Measurements from ENCODE around the gene PANK3. TPM values are rescaled to one million over a fixed set of nuclear protein-coding genes. Genes with fewer than 3 reads are reported as not detected.
"Not testable (repeated sequence)": the region's sequence is repeated elsewhere in the genome, so short reads cannot be mapped to it uniquely, and the experiment has no call there.

PANK3 gene
- total RNA-seq, 1 donor from 2014 or later = 26.1 TPM

GRCh38 chr5:168570490-168571328 lies 8.5 kb downstream of the PANK3 start:
- no peak for ATAC-seq (ENCODE audit: poor library complexity)
- intact Hi-C loops (cut with DNase I) = no loop called here
- DNase-seq = no peak

DNA sequence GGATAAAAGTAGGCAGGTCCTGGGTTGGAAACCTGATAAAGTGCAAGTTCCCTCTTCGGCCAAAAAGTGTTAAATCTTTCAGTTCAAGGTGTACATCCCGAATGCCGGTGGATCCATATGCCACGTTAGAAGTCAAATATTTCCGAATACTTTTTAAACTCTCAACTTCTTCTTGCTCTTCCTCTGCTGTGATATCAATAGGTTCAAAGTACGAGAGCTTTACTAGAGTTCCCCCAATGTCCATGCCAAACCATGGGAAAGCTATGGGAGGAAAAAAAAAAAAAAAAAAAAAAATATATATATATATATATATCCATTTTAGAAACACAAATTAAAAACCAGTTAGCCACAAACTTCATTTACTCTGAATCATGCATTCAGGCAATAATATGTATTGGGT lies 10.4 kb downstream of the PANK3 start:
- intact Hi-C loops (cut with DNase I) = loop anchor here (10.0 kb wide), 1 partner anchor 74 kb away; no protein-coding TSS in a partner anchor
- DNase-seq (no peak), ATAC-seq (ENCODE audit: poor library complexity) (no peak)

GRCh38 chr5:168563959-168564358 lies 15.2 kb downstream of the PANK3 start:
- DNase-seq (no peak), ATAC-seq (ENCODE audit: poor library complexity) (no peak)
- intact Hi-C loops (cut with DNase I) = loop anchor here (10.0 kb wide), 1 partner anchor 69 kb away; no protein-coding TSS in a partner anchor

DNA sequence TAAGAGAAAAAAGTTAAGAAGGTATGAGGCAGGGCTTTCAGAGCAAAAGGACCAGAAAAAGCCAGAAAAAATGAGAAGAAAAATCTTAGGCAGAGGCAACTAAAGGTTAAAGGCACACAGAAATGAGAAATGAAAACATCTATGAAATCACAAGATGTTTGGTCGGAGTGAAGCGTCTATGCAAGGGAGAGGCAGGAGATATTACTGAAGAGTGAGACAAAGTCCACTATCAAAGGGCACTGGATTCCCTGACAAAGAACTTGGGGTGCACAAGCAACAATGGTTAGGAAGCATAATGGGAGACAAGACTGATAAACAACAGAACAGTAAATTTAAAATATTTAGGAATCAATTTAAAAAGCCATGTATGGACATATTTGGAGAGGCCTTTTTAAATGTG lies 16.9 kb downstream of the PANK3 start:
- intact Hi-C loops (cut with DNase I) = loop anchor here (10.0 kb wide), 1 partner anchor 67 kb away; no protein-coding TSS in a partner anchor
- DNase-seq = no peak
- no peak for ATAC-seq (ENCODE audit: poor library complexity)

GRCh38 chr5:168557389-168557788 lies 21.8 kb downstream of the PANK3 start:
- ATAC-seq (ENCODE audit: poor library complexity) = no peak
- intact Hi-C loops (cut with DNase I) = no loop called here
- DNase-seq = no peak

GRCh38 chr5:168553377-168554130 lies 25.6 kb downstream of the PANK3 start:
- ATAC-seq (ENCODE audit: poor library complexity) (no peak), DNase-seq (no peak)
- intact Hi-C loops (cut with DNase I) = no loop called here

DNA sequence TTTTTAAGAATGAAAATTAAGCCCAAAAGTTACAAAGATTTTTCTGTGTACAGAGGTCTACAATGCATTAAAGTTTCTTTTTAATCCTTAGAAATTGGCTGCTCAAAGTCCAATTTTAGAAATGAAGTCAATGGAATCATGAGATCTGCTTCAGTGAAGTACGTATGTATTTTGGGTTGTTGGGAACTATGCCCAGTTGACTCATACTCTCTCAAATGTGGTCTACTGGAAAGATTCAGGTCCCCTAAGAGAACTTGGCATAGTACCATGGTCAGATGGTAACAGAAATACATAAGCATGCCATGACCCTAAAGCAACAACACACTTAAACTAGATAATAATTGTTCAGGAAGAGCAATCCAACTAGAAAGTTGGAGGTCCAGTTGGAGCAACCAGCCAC lies 27.0 kb downstream of the PANK3 start:
- intact Hi-C loops (cut with DNase I) = no loop called here
- ATAC-seq (ENCODE audit: poor library complexity) (peak; percentile 83), DNase-seq (no peak)

DNA sequence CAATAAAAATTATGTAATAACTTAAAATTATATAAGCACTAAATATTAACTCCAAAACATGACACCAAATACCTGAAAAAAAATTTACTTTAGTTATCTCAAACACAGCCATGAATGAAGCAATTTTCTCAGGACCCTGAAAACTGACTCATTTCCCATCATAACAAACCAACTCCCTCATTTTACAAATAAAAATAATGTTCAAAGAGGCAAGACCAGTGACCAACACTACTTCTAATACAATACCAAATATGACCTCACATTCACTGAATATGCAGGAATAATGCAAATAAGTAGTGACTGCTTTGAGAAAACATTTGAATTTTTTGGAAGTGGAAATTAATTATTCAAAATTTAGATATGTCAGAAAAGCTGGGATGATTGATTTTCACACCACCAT lies 28.5 kb downstream of the PANK3 start:
- DNase-seq = no peak
- intact Hi-C loops (cut with DNase I) = no loop called here
- ATAC-seq (ENCODE audit: poor library complexity) = no peak

GRCh38 chr5:168549554-168549953 lies 29.6 kb downstream of the PANK3 start:
- DNase-seq (no peak), ATAC-seq (ENCODE audit: poor library complexity) (no peak)
- intact Hi-C loops (cut with DNase I) = no loop called here

DNA sequence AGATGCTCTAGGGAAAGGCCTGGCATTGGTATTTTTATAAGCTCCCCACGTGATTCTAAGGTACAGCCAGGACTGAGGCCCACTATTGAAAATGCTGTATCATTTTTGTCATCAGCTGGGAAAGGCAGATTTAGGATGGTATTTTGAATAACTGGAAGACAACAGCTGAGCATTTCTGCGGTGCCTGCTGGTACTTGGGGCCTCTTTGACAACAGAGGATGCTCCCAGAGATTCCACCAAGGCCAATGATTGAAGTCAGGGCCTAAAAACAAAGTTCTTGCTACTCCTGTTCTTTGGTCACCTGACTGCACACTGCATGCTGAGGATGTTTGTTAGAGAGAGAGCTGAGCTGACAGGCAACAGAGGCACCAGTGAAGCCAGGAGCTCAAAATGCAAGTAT lies 42.0 kb downstream of the PANK3 start:
- intact Hi-C loops (cut with DNase I) = no loop called here
- DNase-seq (no peak), ATAC-seq (ENCODE audit: poor library complexity) (no peak)

GRCh38 chr5:168534351-168534750 lies 44.8 kb downstream of the PANK3 start:
- not testable (repeated sequence) for ATAC-seq (ENCODE audit: poor library complexity)

GRCh38 chr5:168531987-168532864 lies 46.9 kb downstream of the PANK3 start:
- ATAC-seq (ENCODE audit: poor library complexity) (no peak), DNase-seq (no peak)
- intact Hi-C loops (cut with DNase I) = no loop called here

More at GRCh38 chr5:168534351-168534750, 44.8 kb downstream of the PANK3 start:
- DNase-seq; intact Hi-C loops (cut with DNase I): not testable (repeated sequence)

DNA sequence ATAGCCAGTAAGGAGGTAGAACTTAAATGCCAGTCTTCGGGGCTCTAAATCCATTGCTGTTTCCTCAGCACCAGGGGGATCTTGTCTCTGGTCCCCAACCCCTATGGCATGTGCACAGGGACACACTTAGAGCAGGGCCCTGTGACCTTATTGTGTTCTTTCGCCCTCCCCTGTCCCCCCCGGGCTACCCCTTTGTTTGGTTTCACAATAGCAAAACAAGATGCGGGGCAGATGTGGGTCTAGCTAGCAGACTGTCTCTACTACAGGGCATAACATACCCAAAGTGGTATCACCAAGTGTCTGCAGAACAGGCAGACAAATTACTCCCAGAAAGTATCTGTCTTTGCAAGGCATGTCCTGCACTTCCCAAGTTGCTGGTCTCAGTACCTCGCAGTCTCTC lies 48.0 kb downstream of the PANK3 start:
- intact Hi-C loops (cut with DNase I) = no loop called here
- ATAC-seq (ENCODE audit: poor library complexity) (no peak), DNase-seq (no peak)

GRCh38 chr5:168530621-168531150 lies 48.5 kb downstream of the PANK3 start:
- DNase-seq (no peak), ATAC-seq (ENCODE audit: poor library complexity) (no peak)
- intact Hi-C loops (cut with DNase I) = no loop called here

GRCh38 chr5:168529374-168530234 lies 49.6 kb downstream of the PANK3 start:
- DNase-seq (no peak), ATAC-seq (ENCODE audit: poor library complexity) (no peak)
- intact Hi-C loops (cut with DNase I) = no loop called here

DNA sequence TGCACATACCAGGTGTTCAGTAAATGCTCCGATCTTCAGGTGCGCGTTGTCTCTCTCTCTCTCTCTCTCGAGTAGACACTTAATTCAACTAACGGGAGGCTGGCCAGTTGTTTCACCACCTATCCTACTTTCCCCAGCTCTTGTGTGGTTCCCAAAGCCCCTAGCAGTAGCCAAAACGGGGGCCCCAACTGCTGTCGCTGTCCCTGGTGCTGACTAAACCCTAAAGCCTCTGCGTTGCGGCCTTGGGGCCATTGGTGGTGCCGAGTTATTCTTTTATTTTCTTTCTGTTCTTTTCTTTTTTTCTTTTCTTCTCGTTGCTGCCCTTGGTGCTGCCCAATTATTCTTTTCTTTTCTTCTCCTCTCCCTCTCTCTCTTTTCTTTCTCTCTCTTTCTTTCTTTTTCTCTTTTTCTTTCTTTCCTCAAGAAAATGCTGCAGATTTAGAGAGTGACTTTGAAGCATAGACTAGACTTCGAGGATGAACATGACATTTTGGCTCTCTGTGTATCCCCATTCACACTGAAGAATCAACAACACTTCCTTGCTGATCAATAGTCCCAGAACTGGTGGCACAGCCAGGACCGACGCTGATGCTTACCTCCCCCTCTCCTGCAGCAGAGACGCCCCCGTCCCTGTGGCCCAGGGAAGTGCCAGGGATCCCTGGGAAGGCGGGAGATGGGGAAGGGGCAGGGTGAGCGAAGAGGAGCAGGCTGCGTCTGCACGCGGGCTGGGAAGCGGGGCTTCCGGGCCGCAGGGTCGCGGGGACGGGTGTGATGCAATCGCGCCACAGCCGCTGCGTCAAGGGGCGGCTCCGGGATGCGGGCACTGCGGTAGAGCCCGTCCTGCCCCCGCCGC lies 50.4 kb downstream of the PANK3 start, which contains the start of gene FBLL1:
TSS of gene FBLL1 (plus strand) at position 785 of the 853 bp plus-strand sequence. CDS start 200 bp downstream, outside the sequence.
- ATAC-seq (ENCODE audit: poor library complexity) = no peak
- intact Hi-C loops (cut with DNase I) = no loop called here
- DNase-seq = no peak

Data from Right ventricle myocardium superior (tissue), 1 donor.